H9 (cell line): ENCODE results near the gene IPPK. TPM values are rescaled to one million over a fixed set of nuclear protein-coding genes. Genes with fewer than 3 reads are reported as not detected.

Experiments
- DNase-seq: peaks from one replicate; pipeline ENCODE4 v3.0.0-alpha.2; 2017
- H2AFZ ChIP-seq: one replicate; pipeline ENCODE4 v1.6.1; 2013; ENCODE audit warnings: mild to moderate bottlenecking, low read length, control low read depth, moderate library complexity
- H2AK5ac ChIP-seq: 2 replicates; pipeline ENCODE4 v1.6.1; 2013; ENCODE audit warnings: low read length, control low read depth, mixed read lengths; ENCODE audit not compliant: insufficient read length
- H2BK120ac ChIP-seq: one replicate; pipeline ENCODE4 v1.6.1; 2013; ENCODE audit warnings: low read depth, mild to moderate bottlenecking, low read length, control low read depth, inconsistent platforms; ENCODE audit not compliant: poor library complexity, severe bottlenecking
- H2BK12ac ChIP-seq: 2 replicates; pipeline ENCODE4 v1.6.1; 2013; ENCODE audit warnings: low read length, control low read depth, mixed read lengths, low read depth; ENCODE audit not compliant: insufficient read length
- H2BK15ac ChIP-seq: 2 replicates; pipeline ENCODE4 v1.6.1; 2013; ENCODE audit warnings: low read depth, low read length, control low read depth
- H2BK20ac ChIP-seq: one replicate; pipeline ENCODE4 v1.6.1; 2013; ENCODE audit warnings: low read depth, mild to moderate bottlenecking, low read length, control low read depth, inconsistent platforms; ENCODE audit not compliant: poor library complexity, severe bottlenecking
- H2BK5ac ChIP-seq: 2 replicates; pipeline ENCODE4 v1.6.1; 2013; ENCODE audit warnings: low read length, control low read depth, mixed read lengths; ENCODE audit not compliant: insufficient read length
- H3K14ac ChIP-seq: 2 replicates; pipeline ENCODE4 v1.6.1; 2013; ENCODE audit warnings: low read length, control low read depth; ENCODE audit not compliant: insufficient read depth
- H3K18ac ChIP-seq: 2 replicates; pipeline ENCODE4 v1.6.1; 2013; ENCODE audit warnings: low read depth, mild to moderate bottlenecking, mixed read lengths, low read length, control low read depth; ENCODE audit not compliant: insufficient read length
- H3K23ac ChIP-seq: 2 replicates; pipeline ENCODE4 v1.6.1; 2013; ENCODE audit warnings: low read length, control low read depth, mixed read lengths, low read depth; ENCODE audit not compliant: insufficient read length
- H3K23me2 ChIP-seq: 2 replicates; pipeline ENCODE4 v1.6.1; 2013; ENCODE audit warnings: low read depth, mild to moderate bottlenecking, mixed read lengths, low read length, control low read depth; ENCODE audit not compliant: insufficient read length, poor library complexity, severe bottlenecking
- H3K27ac ChIP-seq: 2 replicates; pipeline ENCODE4 v1.5.1; 2013; ENCODE audit warnings: low read length, control low read depth, mixed read lengths, low read depth; ENCODE audit not compliant: insufficient read length
- H3K27me3 ChIP-seq: 2 replicates; pipeline ENCODE4 v1.6.1; 2013; ENCODE audit warnings: low read length, control low read depth, inconsistent platforms; ENCODE audit not compliant: insufficient read depth
- H3K4ac ChIP-seq: 2 replicates; pipeline ENCODE4 v1.6.1; 2013; ENCODE audit warnings: low read depth, mild to moderate bottlenecking, control low read depth, inconsistent platforms, low read length, moderate library complexity
- H3K4me1 ChIP-seq: 2 replicates; pipeline ENCODE4 v1.6.1; 2013; ENCODE audit warnings: low read length, control low read depth, inconsistent platforms; ENCODE audit not compliant: insufficient read depth
- H3K4me2 ChIP-seq: 2 replicates; pipeline ENCODE4 v1.6.1; 2013; ENCODE audit warnings: low read length, control low read depth, mixed read lengths; ENCODE audit not compliant: insufficient read length, insufficient read depth
- H3K56ac ChIP-seq: 2 replicates; pipeline ENCODE4 v1.6.1; 2013; ENCODE audit warnings: low read depth, mild to moderate bottlenecking, mixed read lengths, low read length, control low read depth; ENCODE audit not compliant: insufficient read length
- H3K79me1 ChIP-seq: 2 replicates; pipeline ENCODE4 v1.6.1; 2013; ENCODE audit warnings: low read depth, mild to moderate bottlenecking, moderate library complexity, low read length, control low read depth, inconsistent platforms; ENCODE audit not compliant: insufficient read depth, poor library complexity, severe bottlenecking
- H3K79me2 ChIP-seq: 2 replicates; pipeline ENCODE4 v1.6.1; 2013; ENCODE audit warnings: low read length, control low read depth, inconsistent platforms; ENCODE audit not compliant: insufficient read depth
- H3K9ac ChIP-seq: 2 replicates; pipeline ENCODE4 v1.6.1; 2013; ENCODE audit warnings: low read length, control low read depth, mixed read lengths; ENCODE audit not compliant: insufficient read length; ENCODE audit errors: extremely low read depth
- H3K9me3 ChIP-seq: one replicate; pipeline ENCODE4 v1.6.1; 2013; ENCODE audit warnings: low read depth, low read length, inconsistent platforms; ENCODE audit not compliant: control insufficient read depth
- H3T11ph ChIP-seq: one replicate; pipeline ENCODE4 v1.6.1; 2013; ENCODE audit warnings: mild to moderate bottlenecking, low read length, control low read depth, inconsistent platforms
- H4K20me1 ChIP-seq: one replicate; pipeline ENCODE4 v1.6.1; 2013; ENCODE audit not compliant: control insufficient read depth, insufficient read length, insufficient read depth
- H4K5ac ChIP-seq: 2 replicates; pipeline ENCODE4 v1.6.1; 2013; ENCODE audit warnings: low read depth, mild to moderate bottlenecking, mixed read lengths, low read length, control low read depth; ENCODE audit not compliant: insufficient read length
- H4K8ac ChIP-seq: replicated peaks from 2 replicates; pipeline ENCODE4 v1.6.1; 2013; ENCODE audit warnings: low read length, control low read depth, mixed read lengths, low read depth; ENCODE audit not compliant: insufficient read length
- H4K91ac ChIP-seq: 2 replicates; pipeline ENCODE4 v1.6.1; 2013; ENCODE audit warnings: low read depth, mild to moderate bottlenecking, moderate library complexity, mixed read lengths, low read length, control low read depth; ENCODE audit not compliant: insufficient read length
- H3K27ac Mint-ChIP-seq, 3 experiments: 2 replicates in 2 of 3; 3 replicates in 1 of 3; pipeline ENCODE4 v1.8.0; 2020 to 2021; ENCODE audit warnings: mixed read lengths in 3 of 3, mild to moderate bottlenecking in 1 of 3, moderate library complexity in 1 of 3
- H3K27me3 Mint-ChIP-seq: 2 replicates; pipeline ENCODE4 v1.8.0; 2021; ENCODE audit warnings: low read depth, mild to moderate bottlenecking, moderate library complexity, mixed read lengths
- H3K36me3 Mint-ChIP-seq, 3 experiments: 2 replicates in 2 of 3; 3 replicates in 1 of 3; pipeline ENCODE4 v1.8.0; 2020 to 2021; ENCODE audit warnings: low read depth in 3 of 3, mixed read lengths in 3 of 3; ENCODE audit not compliant: insufficient read depth in 1 of 3
- H3K4me1 Mint-ChIP-seq, 2 experiments: 2 replicates each; pipeline ENCODE4 v1.8.0; 2020; ENCODE audit warnings: mixed read lengths in 2 of 2
- H3K4me3 Mint-ChIP-seq, 2 experiments: 2 replicates in 1 of 2; 3 replicates in 1 of 2; pipeline ENCODE4 v1.8.0; 2020 to 2021; ENCODE audit warnings: mild to moderate bottlenecking in 2 of 2, mixed read lengths in 2 of 2, moderate library complexity in 1 of 2
- H3K9me3 Mint-ChIP-seq, 2 experiments: 2 replicates in 1 of 2; 3 replicates in 1 of 2; pipeline ENCODE4 v1.8.0; 2020; ENCODE audit warnings: mild to moderate bottlenecking in 2 of 2, mixed read lengths in 2 of 2, moderate library complexity in 1 of 2
- WGBS: extraction: QIAGEN DNeasy Blood & Tissue Kit; methylation state at CpG from one replicate; pipeline ENCODE4 v1.1.7; 2013; ENCODE audit warnings: missing lambda C conversion rate, low lambda C conversion rate, mixed read lengths; ENCODE audit not compliant: insufficient read length; ENCODE audit errors: extremely low coverage; 5-methylcytosine and 5-hydroxymethylcytosine counted together
- total RNA-seq: library from RNA; stranded (reverse); gene quantifications from 2 replicates; pipeline ENCODE4 v1.2.1, GENCODE V29; 2021
- TF ChIP-seq, protein P1 (sequence below): fragments of 200-600 bp; sonication (generic); conservative IDR thresholded peaks from 3 replicates; pipeline ENCODE4 v1.8.0; 2021; ENCODE audit warnings: antibody characterized with exemption, mild to moderate bottlenecking

Gene IPPK
- total RNA-seq, 1 experiment from 2014 or later, result 10.7 TPM

DNA sequence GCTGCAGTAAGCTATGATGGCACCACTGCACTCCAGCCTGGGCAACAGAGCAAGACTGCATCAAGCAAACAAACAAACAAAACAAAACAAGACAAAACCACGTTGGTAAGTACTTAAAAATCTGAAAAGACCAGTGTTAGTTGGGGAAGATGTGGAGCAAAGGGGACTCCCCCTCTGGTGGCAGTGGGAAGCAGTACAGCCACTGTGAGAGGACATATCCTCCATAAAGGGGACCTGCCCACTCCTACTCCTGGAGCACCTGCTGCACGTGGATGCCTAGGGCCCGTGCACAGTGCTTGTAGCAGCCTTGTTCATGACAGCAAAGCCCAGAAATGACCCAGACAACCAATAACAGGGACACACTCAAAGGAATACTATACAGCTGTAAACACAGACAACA lies 17.0 kb upstream of the IPPK start:
- H2BK120ac ChIP-seq, result no peak overlapping the region
- DNase-seq, result peak; percentile 50

More for the DNA sequence above, 17.0 kb upstream of the IPPK start:
- Histone ChIP-seq H3K27me3 (no peaks in the 10 kb centered on the region), H2BK20ac (no peak overlapping the region), H2BK5ac (no peak overlapping the region), H3K27ac (no peak overlapping the region), H3K4ac (no peak overlapping the region), H3K9me3 (no peaks in the 10 kb centered on the region), H4K5ac (no peak overlapping the region), H3K79me1 (no peaks in the 10 kb centered on the region), H2BK15ac (no peak overlapping the region), H3K79me2 (no peaks in the 10 kb centered on the region), H3K18ac (no peak overlapping the region), H3K14ac (no peak overlapping the region), H3T11ph (no peak overlapping the region), H3K9ac (no peak overlapping the region), H3K4me1 (no peaks in the 10 kb centered on the region), H2AK5ac (no peak overlapping the region), H3K23ac (no peak overlapping the region), H3K56ac (no peak overlapping the region), H4K20me1 (no peaks in the 10 kb centered on the region), H2AFZ (no peak overlapping the region), H3K23me2 (no peaks in the 10 kb centered on the region), H3K4me2 (no peak overlapping the region), H4K8ac (no peak overlapping the region), H2BK12ac (no peak overlapping the region), H4K91ac (no peak overlapping the region)
- no peak overlapping the region for H3K27ac Mint-ChIP-seq
- peaks cover 9 to 11% of the 10 kb centered on the region in 2 experiments; a peak in 4 of 5 replicates for H3K9me3 Mint-ChIP-seq
- TF ChIP-seq, protein P1, sequence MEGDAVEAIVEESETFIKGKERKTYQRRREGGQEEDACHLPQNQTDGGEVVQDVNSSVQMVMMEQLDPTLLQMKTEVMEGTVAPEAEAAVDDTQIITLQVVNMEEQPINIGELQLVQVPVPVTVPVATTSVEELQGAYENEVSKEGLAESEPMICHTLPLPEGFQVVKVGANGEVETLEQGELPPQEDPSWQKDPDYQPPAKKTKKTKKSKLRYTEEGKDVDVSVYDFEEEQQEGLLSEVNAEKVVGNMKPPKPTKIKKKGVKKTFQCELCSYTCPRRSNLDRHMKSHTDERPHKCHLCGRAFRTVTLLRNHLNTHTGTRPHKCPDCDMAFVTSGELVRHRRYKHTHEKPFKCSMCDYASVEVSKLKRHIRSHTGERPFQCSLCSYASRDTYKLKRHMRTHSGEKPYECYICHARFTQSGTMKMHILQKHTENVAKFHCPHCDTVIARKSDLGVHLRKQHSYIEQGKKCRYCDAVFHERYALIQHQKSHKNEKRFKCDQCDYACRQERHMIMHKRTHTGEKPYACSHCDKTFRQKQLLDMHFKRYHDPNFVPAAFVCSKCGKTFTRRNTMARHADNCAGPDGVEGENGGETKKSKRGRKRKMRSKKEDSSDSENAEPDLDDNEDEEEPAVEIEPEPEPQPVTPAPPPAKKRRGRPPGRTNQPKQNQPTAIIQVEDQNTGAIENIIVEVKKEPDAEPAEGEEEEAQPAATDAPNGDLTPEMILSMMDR, result peak; percentile 59
- H3K4me3 Mint-ChIP-seq, result no peak overlapping the region
- peaks cover 4 to 5% of the 10 kb centered on the region in 2 experiments for H3K4me1 Mint-ChIP-seq
- H3K36me3 Mint-ChIP-seq, result no peaks in the 10 kb centered on the region
- H3K27me3 Mint-ChIP-seq, result peaks cover 4% of the 10 kb centered on the region; the same call in 1 of the 2 replicates
- no CpG with 5 or more reads among the region's 3 CpGs for WGBS
